MV-4-11 (cell line): ENCODE measurements around the gene SMIM10L1.

ENCODE experiments used
- DNase-seq: peaks from one replicate; lab custom pipeline; 2025; lab: John Stamatoyannopoulos, UW

SMIM10L1 gene

GRCh38 chr12:11186837-11187236, 15.8 kb downstream of the SMIM10L1 start, which contains the start of gene TAS2R42:
Gene TAS2R42, minus strand, starts transcription at chr12:11186937. Its CDS starts 0 bp downstream, at chr12:11186937.
- no peak for DNase-seq

- DNase-seq = no peak
Observed at GRCh38 chr12:11202811-11203210, 31.8 kb downstream of the SMIM10L1 start.

DNA sequence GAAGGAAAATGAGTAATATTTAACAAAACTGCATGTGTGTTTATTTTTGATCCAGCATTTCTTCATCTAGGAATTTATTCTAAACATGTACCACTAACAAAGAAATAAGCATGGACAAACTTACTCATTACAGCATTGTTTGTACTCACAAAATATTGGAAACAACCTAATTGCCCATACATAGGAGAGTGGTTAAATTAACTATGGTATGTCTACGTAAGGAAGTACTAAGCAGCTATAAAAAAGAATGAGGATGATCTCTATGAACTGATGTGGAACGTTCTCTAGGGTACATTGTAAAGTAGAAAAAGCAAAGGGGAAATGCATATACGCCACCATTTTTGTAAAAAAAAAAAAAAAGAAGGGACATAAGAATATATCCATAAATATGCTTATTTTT, 33.2 kb downstream of the SMIM10L1 start:
- DNase-seq = no peak

- no peak for DNase-seq
Observed at GRCh38 chr12:11209113-11209512, 38.1 kb downstream of the SMIM10L1 start.
